Dendritic cell treated with granulocyte-macrophage colony-stimulating factor and Interleukin-4, amounts not matched to agents 40 ng/mL and 50 ng/mL, for 4 days (primary cell): ENCODE measurements around the gene NUDT16L1.

ENCODE experiments used
- H3K27ac Mint-ChIP-seq: one replicate; pipeline ENCODE4 v1.8.0; 2022; ENCODE audit warnings: mild to moderate bottlenecking, mixed read lengths
- H3K27me3 Mint-ChIP-seq: one replicate; pipeline ENCODE4 v1.8.0; 2022; ENCODE audit warnings: mild to moderate bottlenecking, mixed read lengths
- H3K36me3 Mint-ChIP-seq: one replicate; pipeline ENCODE4 v1.8.0; 2022; ENCODE audit warnings: low read depth, mixed read lengths
- H3K4me1 Mint-ChIP-seq: one replicate; pipeline ENCODE4 v1.8.0; 2022; ENCODE audit warnings: low read depth, mixed read lengths
- H3K4me3 Mint-ChIP-seq: one replicate; pipeline ENCODE4 v1.8.0; 2022; ENCODE audit warnings: mild to moderate bottlenecking, moderate library complexity, mixed read lengths
- H3K9me3 Mint-ChIP-seq: one replicate; pipeline ENCODE4 v1.8.0; 2022; ENCODE audit warnings: mixed read lengths
- intact Hi-C: fragments of 100-400 bp; cut with micrococcal nuclease; formaldehyde crosslinking; loops from one replicate; pipeline ENCODE4 v1.15.0; 2022

NUDT16L1 gene

DNA sequence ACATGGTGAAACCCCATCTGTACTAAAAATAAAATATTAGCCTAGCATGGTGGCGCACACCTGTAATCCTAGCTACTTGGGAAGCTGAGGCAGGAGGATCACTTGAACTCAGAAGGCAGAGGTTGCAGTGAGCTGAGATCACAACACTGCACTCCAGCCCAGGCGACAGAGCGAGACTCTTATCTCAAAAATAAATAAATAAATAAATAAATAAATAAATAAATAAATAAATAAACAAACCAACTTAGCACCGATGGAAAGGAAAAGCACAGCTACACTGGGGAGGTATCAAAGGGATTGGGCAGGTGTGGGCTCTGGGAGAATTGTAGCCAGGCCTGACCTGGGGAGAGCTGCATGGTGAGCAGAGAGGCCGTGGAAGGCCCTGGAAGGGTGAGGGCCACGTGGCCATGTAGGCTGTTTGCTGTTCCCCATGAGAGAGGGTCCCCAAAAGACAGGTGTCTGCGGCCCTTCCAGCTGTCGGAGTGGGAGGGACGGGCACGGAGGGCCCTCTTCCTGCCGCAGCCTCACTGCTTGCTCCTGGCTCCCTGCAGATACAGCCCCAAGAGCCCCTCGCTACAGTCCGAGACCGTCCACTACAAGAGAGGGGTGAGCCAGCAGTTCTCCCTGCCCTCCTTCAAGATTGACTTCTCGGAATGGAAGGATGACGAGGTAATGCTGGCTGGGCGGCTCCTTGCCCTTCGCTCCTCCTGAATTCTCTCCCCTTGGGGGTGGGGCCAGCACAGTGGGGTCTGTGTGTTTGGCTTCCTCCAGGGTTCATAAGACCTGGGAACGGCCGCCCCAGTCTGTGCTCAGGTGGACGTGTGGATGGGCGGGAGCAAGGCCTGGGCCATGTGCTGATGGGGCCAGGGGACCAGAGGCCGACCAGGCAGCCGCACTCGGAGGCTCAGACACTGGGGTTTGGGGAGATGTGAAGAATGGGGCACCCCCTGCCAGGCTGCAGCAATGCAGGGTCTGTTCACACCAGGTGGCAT, 36.4 kb upstream of the NUDT16L1 start:
- Mint-ChIP-seq H3K9me3 (no peaks in the 10 kb centered on the region), H3K27me3 (no peaks in the 10 kb centered on the region), H3K4me1 (peaks cover 36% of the 10 kb centered on the region), H3K4me3 (no peak overlapping the region), H3K36me3 (peaks cover 100% of the 10 kb centered on the region), H3K27ac (no peak overlapping the region)
- intact Hi-C loops = no loop called here

DNA sequence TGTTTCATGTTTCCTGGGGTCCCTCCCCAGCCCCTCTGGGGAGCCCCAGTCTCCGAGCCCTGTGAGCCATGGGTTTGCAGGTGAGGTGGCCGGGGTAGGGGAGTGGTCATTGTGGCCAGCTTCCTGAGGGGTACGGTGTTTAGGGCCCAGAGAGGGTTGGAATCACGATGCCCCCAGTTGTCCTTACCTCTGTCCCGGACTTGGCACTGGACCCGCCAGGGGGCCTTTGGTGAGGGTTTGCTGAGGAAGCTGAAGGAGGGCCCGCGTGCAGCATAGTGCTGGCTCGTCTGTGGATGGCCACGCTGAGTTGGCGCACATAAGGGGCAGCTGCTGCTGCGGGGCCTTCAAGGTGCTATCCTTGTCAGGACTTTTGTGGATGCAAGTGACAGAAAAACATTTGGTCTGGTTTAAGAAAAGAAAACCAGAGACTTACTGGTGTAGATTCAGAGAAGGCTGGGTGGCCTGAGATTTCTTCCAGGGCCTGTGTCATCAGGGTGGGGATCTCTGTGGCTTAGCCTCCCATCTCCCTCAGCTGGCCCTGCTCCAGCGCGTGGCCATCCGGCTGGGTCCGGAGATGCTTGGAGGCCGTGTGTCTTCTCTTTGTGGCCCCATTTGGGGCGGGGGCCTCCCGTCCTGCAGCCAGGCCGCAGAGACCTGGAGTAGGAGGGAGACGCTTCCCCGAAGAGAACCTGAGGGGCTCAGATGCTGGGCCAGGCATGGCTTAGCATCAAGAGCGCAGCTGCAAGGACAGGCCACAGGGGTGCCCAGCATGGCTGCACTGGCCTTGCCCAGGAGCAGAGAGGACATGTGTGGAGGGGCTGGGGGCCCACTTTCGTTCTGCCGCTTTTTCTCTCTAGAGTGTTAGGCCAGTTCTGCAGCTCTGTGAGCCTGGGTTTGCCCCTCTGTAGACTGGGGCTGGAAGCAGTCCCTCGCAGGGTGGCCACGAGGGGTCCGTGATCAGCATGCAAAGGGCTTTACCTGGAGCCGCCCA, 33.7 kb upstream of the NUDT16L1 start:
- H3K4me3 Mint-ChIP-seq = no peak overlapping the region
- peaks cover 63% of the 10 kb centered on the region for H3K4me1 Mint-ChIP-seq
- no peaks in the 10 kb centered on the region for H3K9me3 Mint-ChIP-seq
- no peaks in the 10 kb centered on the region for H3K27me3 Mint-ChIP-seq
- intact Hi-C loops = loop anchor here (5.0 to 10.0 kb wide), 2 partner anchors 32 to 145 kb away; no protein-coding TSS in a partner anchor
- peaks cover 99% of the 10 kb centered on the region for H3K36me3 Mint-ChIP-seq
- peak overlapping the region; percentile 93 for H3K27ac Mint-ChIP-seq

GRCh38 chr16:4660454-4661007, 32.8 kb upstream of the NUDT16L1 start:
- Mint-ChIP-seq H3K36me3 (peaks cover 95% of the 10 kb centered on the region), H3K4me3 (no peak overlapping the region), H3K27me3 (no peaks in the 10 kb centered on the region), H3K4me1 (peaks cover 69% of the 10 kb centered on the region), H3K27ac (peak overlapping the region; percentile 93), H3K9me3 (no peaks in the 10 kb centered on the region)
- intact Hi-C loops = loop anchor here (5.0 to 10.0 kb wide), 2 partner anchors 33 to 146 kb away; no protein-coding TSS in a partner anchor

GRCh38 chr16:4661661-4662060, 31.7 kb upstream of the NUDT16L1 start:
- Mint-ChIP-seq H3K27ac (peak overlapping the region; percentile 93), H3K36me3 (peaks cover 83% of the 10 kb centered on the region), H3K9me3 (no peaks in the 10 kb centered on the region), H3K27me3 (no peaks in the 10 kb centered on the region), H3K4me1 (peaks cover 78% of the 10 kb centered on the region), H3K4me3 (no peak overlapping the region)
- intact Hi-C loops = loop anchor here (5.0 to 10.0 kb wide), 2 partner anchors 34 to 147 kb away; no protein-coding TSS in a partner anchor

GRCh38 chr16:4663465-4663776, 29.9 kb upstream of the NUDT16L1 start:
- peak overlapping the region; percentile 7 for H3K4me3 Mint-ChIP-seq
- intact Hi-C loops = loop anchor here (5.0 to 10.0 kb wide), 2 partner anchors 36 to 149 kb away; no protein-coding TSS in a partner anchor
- no peaks in the 10 kb centered on the region for H3K9me3 Mint-ChIP-seq
- H3K36me3 Mint-ChIP-seq = peaks cover 66% of the 10 kb centered on the region
- peaks cover 80% of the 10 kb centered on the region for H3K4me1 Mint-ChIP-seq
- peak overlapping the region; percentile 93 for H3K27ac Mint-ChIP-seq
- no peaks in the 10 kb centered on the region for H3K27me3 Mint-ChIP-seq

GRCh38 chr16:4663777-4664465, 29.4 kb upstream of the NUDT16L1 start:
- peaks cover 75% of the 10 kb centered on the region for H3K4me1 Mint-ChIP-seq
- H3K27ac Mint-ChIP-seq = peak overlapping the region; percentile 93
- intact Hi-C loops = loop anchor here (2.0 to 10.0 kb wide), 3 partner anchors 17 to 149 kb away; no protein-coding TSS in a partner anchor
- H3K36me3 Mint-ChIP-seq = peaks cover 61% of the 10 kb centered on the region
- H3K9me3 Mint-ChIP-seq = no peaks in the 10 kb centered on the region
- H3K27me3 Mint-ChIP-seq = no peaks in the 10 kb centered on the region
- peak overlapping the region; percentile 77 for H3K4me3 Mint-ChIP-seq

- Mint-ChIP-seq H3K4me3 (peak overlapping the region; percentile 77), H3K9me3 (no peaks in the 10 kb centered on the region), H3K4me1 (peaks cover 67% of the 10 kb centered on the region), H3K36me3 (peaks cover 52% of the 10 kb centered on the region), H3K27me3 (no peaks in the 10 kb centered on the region), H3K27ac (peak overlapping the region; percentile 93)
- intact Hi-C loops = loop anchor here (2.0 to 10.0 kb wide), 3 partner anchors 16 to 150 kb away; no protein-coding TSS in a partner anchor
Measured at GRCh38 chr16:4664538-4665418, 28.6 kb upstream of the NUDT16L1 start.

DNA sequence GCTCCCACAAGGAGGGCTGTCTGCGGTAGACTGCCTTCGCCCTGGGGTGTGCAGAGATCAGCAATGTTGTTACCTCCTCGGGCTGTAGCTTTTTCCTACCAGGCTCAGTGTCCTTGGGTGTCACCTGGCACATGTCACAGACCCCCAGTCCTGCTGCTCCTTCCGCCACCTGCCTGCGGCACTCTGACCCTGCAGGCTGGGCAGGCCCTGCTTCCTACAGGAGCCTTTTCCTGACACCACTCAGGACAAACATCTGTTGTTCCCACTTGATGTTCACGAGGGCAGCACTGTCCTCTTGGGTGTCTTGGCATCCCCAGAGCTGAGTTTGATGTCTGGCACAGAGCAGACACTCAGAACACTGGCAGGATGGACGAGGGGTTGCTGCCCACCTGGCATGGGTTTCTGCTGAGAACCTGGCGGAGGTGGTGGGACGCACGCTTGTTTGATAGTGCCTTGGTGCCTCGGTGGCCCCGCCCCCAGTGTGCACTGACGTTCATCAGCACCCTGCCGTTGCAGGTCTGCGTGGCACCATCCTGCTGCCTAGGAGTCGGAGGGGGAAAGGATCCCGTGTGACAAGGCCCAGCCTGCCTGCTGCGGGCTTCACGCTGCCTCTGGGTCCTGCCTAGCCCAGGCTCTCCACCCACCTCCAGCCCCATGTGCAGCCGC, 26.7 kb upstream of the NUDT16L1 start:
- Mint-ChIP-seq H3K4me1 (peaks cover 48% of the 10 kb centered on the region), H3K36me3 (peaks cover 33% of the 10 kb centered on the region), H3K4me3 (no peak overlapping the region), H3K9me3 (no peaks in the 10 kb centered on the region), H3K27ac (peak overlapping the region; percentile 93), H3K27me3 (no peaks in the 10 kb centered on the region)
- intact Hi-C loops = loop anchor here (10.0 kb wide), 1 partner anchor 152 kb away; no protein-coding TSS in a partner anchor

GRCh38 chr16:4667203-4667963, 26.0 kb upstream of the NUDT16L1 start:
- Mint-ChIP-seq H3K4me3 (no peak overlapping the region), H3K9me3 (no peaks in the 10 kb centered on the region), H3K27ac (no peak overlapping the region), H3K27me3 (no peaks in the 10 kb centered on the region), H3K36me3 (peaks cover 26% of the 10 kb centered on the region), H3K4me1 (peaks cover 40% of the 10 kb centered on the region)
- intact Hi-C loops = loop anchor here (10.0 kb wide), 1 partner anchor 153 kb away; no protein-coding TSS in a partner anchor

DNA sequence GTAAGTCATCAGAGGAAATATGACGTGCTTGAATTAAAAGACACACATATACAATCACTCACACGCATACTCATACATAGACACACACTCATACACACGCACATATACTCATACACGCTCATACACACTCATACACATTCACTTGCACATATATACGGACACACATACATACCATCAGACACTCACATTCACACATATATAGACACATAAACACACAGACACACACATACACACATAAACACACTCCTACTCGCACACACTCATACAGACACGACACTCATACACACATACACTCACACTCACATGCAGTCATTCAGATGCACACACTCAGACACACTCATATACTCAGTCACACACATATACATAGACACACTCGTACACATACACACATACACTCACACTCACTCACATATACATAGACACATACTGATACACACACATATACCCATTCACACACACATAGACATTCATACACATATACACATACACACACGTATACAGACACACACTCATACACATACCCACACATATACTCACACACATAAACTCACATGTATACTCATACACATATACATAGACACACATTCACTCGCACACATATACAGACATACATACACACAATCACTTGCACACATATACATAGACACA, 24.9 kb upstream of the NUDT16L1 start:
- intact Hi-C loops = loop anchor here (10.0 kb wide), 1 partner anchor 154 kb away; no protein-coding TSS in a partner anchor
- no peak overlapping the region for H3K27ac Mint-ChIP-seq
- peaks cover 31% of the 10 kb centered on the region for H3K4me1 Mint-ChIP-seq
- H3K36me3 Mint-ChIP-seq = peaks cover 16% of the 10 kb centered on the region
- no peak overlapping the region for H3K4me3 Mint-ChIP-seq
- no peaks in the 10 kb centered on the region for H3K27me3 Mint-ChIP-seq
- no peaks in the 10 kb centered on the region for H3K9me3 Mint-ChIP-seq
